Glomerular visceral epithelial cell (primary cell): ENCODE data around the gene SPATA31E1.
"Not testable (repeated sequence)": the region's sequence is repeated elsewhere in the genome, so short reads cannot be mapped to it uniquely, and the experiment has no call there.

Experiments used
- DNase-seq: peaks from one replicate; pipeline ENCODE4 v3.0.0-alpha.2; 2016; ENCODE audit errors: extremely low spot score

Gene SPATA31E1

DNA sequence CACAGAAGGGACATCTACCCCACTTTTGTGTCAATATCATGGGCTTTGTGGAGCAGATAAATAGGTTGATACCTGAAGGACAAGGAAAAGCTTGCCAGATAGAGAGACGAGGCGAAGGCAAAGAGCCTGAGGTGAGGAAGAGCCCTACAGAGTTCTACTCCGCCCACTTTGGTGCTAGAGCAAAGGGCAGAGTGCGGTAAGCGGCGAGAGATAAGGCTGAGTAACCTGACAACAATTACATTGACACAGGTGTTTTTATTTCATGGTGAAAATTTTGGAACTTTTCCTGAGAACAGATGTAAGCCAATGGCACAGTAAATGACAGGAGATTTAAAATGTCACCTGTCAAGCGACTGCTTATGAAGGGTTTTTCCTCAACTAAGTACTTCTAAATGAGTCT is 51.8 kb downstream of the SPATA31E1 start:
- DNase-seq: not testable (repeated sequence)

DNA sequence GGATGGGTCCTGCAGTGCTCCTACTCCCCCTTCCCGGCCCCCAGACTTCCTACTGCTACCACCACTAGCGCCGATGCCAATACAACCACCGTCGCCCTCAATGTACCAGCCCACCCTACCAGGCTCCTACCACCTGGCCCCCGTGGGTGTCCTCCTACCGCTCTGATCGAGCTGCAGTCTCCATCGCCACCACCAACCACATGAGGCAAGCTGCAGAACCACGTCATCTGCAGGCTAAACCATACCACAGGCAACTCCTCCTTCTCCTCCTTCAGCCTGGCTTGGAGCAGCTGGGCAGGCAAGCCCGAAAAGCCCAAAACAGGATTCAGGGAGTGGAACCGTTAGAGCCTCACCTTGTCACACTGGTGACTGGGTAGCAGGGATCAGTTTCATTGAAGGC is 54.7 kb downstream of the SPATA31E1 start:
- DNase-seq: not testable (repeated sequence)

DNA sequence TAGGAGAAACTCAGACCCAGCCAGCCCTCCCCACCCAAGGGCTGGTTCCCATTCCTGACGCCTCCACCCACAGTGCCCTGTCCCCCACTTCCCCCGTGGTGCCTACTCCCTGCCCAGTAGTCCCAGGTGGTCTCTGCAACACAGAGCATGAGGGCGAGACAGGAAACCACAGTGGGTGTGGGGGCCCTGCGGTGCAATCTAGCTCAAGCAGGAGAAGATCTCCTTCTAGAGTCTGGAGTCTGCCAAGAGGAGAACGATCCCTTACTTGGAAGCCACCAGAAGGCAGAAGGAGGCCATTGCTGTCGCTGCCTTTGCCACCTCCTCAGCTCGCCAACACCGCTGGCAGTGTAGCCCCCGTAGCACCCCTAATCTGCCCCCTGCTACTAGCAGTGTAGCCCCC is 55.2 kb downstream of the SPATA31E1 start:
- not testable (repeated sequence) for DNase-seq

DNA sequence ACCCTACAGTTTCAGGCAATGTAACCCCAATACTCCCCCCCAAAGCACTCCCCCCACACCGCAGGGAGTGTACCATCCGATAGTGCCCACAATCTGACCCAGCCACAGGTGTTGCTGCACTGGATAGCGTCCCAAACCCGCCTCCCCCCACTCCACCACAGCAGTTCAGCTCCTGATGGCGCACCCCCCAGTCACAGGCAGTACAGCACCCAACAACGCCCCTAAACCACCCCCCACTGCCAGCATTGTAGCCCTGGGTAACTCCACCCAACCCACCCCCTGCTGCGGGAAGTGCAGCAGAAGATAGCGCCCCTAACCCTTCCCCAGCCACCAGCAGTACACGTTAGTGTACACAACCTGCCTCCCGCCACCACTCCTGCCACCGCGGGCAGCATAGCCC is 55.7 kb downstream of the SPATA31E1 start:
- DNase-seq: not testable (repeated sequence)
